NAMALWA (cell line): ENCODE data around the gene HINFP.
A peak's percentile ranks its signal among the peaks of the same experiment; 100 is the strongest.
"Not testable (repeated sequence)": the region's sequence is repeated elsewhere in the genome, so short reads cannot be mapped to it uniquely, and the experiment has no call there.

ENCODE experiments used
- DNase-seq: peaks from one replicate; pipeline ENCODE4 v3.0.0-alpha.2; 2015; ENCODE audit warnings: low spot score

Gene HINFP

GRCh38 chr11:119117004-119117706, 4.2 kb upstream of the HINFP start:
- DNase-seq = no peak

GRCh38 chr11:119118227-119118626, 3.2 kb upstream of the HINFP start:
- DNase-seq = no peak

- DNase-seq = no peak
Observed at GRCh38 chr11:119118946-119119345, 2.4 kb upstream of the HINFP start.

- DNase-seq = no peak
Observed at GRCh38 chr11:119120639-119121007, 757 bp upstream of the HINFP start.

GRCh38 chr11:119121811-119122124, 388 bp downstream of the HINFP start:
- peak; percentile 47 for DNase-seq

- no peak for DNase-seq
Observed at GRCh38 chr11:119125821-119126220, 4.4 kb downstream of the HINFP start.

GRCh38 chr11:119126675-119127268, 5.4 kb downstream of the HINFP start:
- DNase-seq = no peak

GRCh38 chr11:119130662-119131061, 9.3 kb downstream of the HINFP start:
- no peak for DNase-seq

GRCh38 chr11:119134389-119134978, 13.1 kb downstream of the HINFP start:
- peak; percentile 48 for DNase-seq

GRCh38 chr11:119139276-119139675, 17.9 kb downstream of the HINFP start:
- not testable (repeated sequence) for DNase-seq

- peak; percentile 79 for DNase-seq
Observed at GRCh38 chr11:119144825-119145486, 23.6 kb downstream of the HINFP start.

GRCh38 chr11:119145551-119145950, 24.2 kb downstream of the HINFP start:
- DNase-seq = no peak

- DNase-seq = no peak
Observed at GRCh38 chr11:119147604-119148333, 26.4 kb downstream of the HINFP start.

- no peak for DNase-seq
Observed at GRCh38 chr11:119148720-119149017, 27.3 kb downstream of the HINFP start.

GRCh38 chr11:119149018-119149785, 27.8 kb downstream of the HINFP start, which contains the start of gene ABCG4:
TSS of gene ABCG4 (plus strand) at chr11:119149052. CDS start at chr11:119149966, 914 bp downstream.
- no peak for DNase-seq

- DNase-seq = no peak
Observed at GRCh38 chr11:119149786-119150275, 28.5 kb downstream of the HINFP start.

- DNase-seq = no peak
Observed at GRCh38 chr11:119152043-119152442, 30.7 kb downstream of the HINFP start.

GRCh38 chr11:119152604-119153003, 31.2 kb downstream of the HINFP start:
- DNase-seq = no peak

GRCh38 chr11:119153049-119153818, 31.9 kb downstream of the HINFP start:
- DNase-seq = peak; percentile 35

GRCh38 chr11:119154178-119154577, 32.8 kb downstream of the HINFP start:
- no peak for DNase-seq
